Measurements from ENCODE around the gene HOATZ. TPM values are rescaled to one million over a fixed set of nuclear protein-coding genes. Genes with fewer than 3 reads are reported as not detected.

HOATZ gene
- total and polyA plus RNA-seq, 5 donors: not detected

DNA sequence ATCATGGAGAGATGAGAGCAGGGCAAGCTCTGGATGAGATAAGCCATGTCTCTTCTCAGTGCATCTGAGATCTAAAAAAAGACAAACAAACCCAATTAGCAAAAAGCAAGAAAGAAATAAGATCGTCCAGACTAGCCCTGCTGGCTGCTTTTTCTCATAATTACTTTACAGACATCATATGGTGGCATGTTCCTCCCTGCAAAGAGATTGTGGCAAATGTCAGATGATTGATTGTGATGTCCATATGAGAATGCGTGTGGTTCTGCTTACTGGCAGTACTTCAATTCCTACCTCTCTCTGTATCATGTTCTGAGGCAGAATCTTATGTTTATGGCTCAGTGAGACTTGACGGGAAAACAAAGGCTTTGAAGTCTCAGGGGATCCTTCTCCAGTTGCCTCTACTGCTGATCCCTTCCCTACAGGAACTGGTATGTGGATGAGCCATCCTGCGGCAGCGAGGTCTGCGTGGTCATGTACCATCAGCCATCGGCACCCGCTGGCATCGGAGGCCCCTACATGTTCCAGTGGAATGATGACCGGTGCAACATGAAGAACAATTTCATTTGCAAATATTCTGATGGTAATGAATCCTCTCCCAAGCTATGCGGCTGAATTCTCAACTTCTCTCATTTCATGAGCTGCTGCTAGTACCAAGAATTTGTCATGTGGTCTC lies 34.8 kb downstream of the HOATZ start:
- Histone ChIP-seq H3K4me3 (ENCODE audit: low read length) (no peak overlapping the region), H3K27me3 (ENCODE audit: control insufficient read depth, insufficient read depth) (no peaks in the 10 kb centered on the region), H3K4me1 (ENCODE audit: control insufficient read depth, insufficient read depth, low read length) (no peaks in the 10 kb centered on the region), H3K9me3 (ENCODE audit: control insufficient read depth, low read length) (no peaks in the 10 kb centered on the region), H3K27ac (ENCODE audit: low read length) (no peak overlapping the region)
- WGBS: 83% methylated on average over 11 of the region's 11 CpGs
- DNase-seq: no peak
- no peak for ATAC-seq
- intact Hi-C loops (cut with DNase I): no loop called here

DNA sequence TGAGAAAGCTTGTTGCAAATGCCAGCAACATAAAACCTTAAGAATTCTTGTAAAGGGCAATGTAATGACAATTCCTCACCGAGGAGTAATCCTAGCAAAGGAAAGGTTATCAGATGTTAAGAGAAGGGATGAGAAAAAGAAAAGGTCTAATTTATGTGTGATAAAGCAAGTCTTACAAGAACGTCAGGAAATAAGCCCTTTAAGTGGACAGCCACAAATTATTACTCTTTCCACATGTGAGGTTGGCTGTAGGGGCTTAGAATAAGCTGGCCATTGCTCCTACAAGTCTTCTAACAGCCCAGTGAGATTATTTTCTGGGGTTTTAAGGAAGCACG lies 35.3 kb downstream of the HOATZ start:
- Histone ChIP-seq H3K4me1 (ENCODE audit: control insufficient read depth, insufficient read depth, low read length) (no peaks in the 10 kb centered on the region), H3K27me3 (ENCODE audit: control insufficient read depth, insufficient read depth) (no peaks in the 10 kb centered on the region), H3K4me3 (ENCODE audit: low read length) (no peak overlapping the region), H3K9me3 (ENCODE audit: control insufficient read depth, low read length) (no peaks in the 10 kb centered on the region), H3K27ac (ENCODE audit: low read length) (no peak overlapping the region)
- intact Hi-C loops (cut with DNase I): no loop called here
- 81% methylated on average over 3 of the region's 3 CpGs for WGBS
- no peak for DNase-seq
- no peak for ATAC-seq

DNA sequence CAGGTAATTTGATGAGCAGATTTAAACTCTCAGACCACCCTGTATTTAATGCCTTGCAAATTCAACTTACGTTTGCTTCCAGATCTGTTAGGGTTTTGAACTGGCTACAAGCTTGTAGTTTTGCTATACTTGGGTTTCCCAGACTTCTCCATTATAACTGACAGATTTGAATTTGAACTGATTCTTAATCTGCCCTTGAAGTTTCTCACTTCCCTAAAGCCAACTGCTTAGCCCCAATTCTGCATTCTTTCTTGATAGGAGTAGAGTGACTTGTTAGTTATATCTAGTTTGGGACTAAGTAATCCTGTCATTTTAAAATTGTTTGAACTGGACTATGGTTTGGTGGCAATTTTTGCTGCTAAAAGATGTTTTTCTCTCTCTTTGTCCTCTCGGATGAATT lies 35.7 kb downstream of the HOATZ start:
- 81% methylated on average over 2 of the region's 2 CpGs for WGBS
- no peak for DNase-seq
- intact Hi-C loops (cut with DNase I): no loop called here
- Histone ChIP-seq H3K27me3 (ENCODE audit: control insufficient read depth, insufficient read depth) (no peaks in the 10 kb centered on the region), H3K4me3 (ENCODE audit: low read length) (no peak overlapping the region), H3K4me1 (ENCODE audit: control insufficient read depth, insufficient read depth, low read length) (no peaks in the 10 kb centered on the region), H3K9me3 (ENCODE audit: control insufficient read depth, low read length) (no peaks in the 10 kb centered on the region), H3K27ac (ENCODE audit: low read length) (no peak overlapping the region)
- ATAC-seq: no peak

DNA sequence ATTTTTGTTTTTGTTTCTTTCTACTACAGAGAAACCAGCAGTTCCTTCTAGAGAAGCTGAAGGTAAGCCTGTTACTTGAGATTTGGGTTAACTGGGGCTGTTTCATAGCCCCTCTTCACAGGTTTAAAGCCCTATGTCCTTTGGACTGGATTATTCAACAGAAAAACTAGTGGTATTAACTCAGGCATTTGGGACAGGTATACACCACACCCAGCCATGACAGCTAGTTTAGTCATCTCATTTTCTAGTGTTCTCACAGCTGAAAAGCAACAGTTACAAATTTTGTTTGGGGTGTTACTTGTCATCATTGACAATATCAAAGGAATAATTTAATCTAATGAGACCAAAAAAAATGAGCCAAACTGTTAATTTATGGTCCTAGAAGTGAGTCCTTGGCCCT lies 40.0 kb downstream of the HOATZ start:
- intact Hi-C loops (cut with DNase I): no loop called here
- DNase-seq (no peak), ATAC-seq (no peak)
- H3K4me1 ChIP-seq (ENCODE audit: control insufficient read depth, insufficient read depth, low read length): no peaks in the 10 kb centered on the region
- no peak overlapping the region for H3K27ac ChIP-seq (ENCODE audit: low read length)
- H3K9me3 ChIP-seq (ENCODE audit: control insufficient read depth, low read length): no peaks in the 10 kb centered on the region
- no peaks in the 10 kb centered on the region for H3K27me3 ChIP-seq (ENCODE audit: control insufficient read depth, insufficient read depth)
- no peak overlapping the region for H3K4me3 ChIP-seq (ENCODE audit: low read length)

DNA sequence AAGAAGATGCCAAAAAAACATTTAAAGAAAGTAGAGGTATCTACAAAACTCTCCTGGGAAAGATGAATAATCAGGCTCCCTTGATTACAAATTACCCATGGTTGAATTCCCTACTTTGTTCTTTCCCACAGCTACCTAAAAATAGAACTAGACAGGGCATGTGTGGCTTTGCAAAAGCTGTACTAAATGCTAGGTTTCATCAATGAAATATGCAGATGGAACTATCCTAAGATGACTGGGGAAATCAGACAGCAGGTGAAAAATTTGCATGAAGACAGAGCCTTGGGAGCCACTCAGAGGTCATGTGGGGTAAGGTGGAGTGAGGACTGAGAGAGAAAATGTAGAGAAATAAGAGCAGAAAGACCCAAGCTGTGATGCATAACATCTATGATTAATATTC lies 40.7 kb downstream of the HOATZ start:
- H3K4me3 ChIP-seq (ENCODE audit: low read length): no peak overlapping the region
- no peak for ATAC-seq
- intact Hi-C loops (cut with DNase I): no loop called here

DNA sequence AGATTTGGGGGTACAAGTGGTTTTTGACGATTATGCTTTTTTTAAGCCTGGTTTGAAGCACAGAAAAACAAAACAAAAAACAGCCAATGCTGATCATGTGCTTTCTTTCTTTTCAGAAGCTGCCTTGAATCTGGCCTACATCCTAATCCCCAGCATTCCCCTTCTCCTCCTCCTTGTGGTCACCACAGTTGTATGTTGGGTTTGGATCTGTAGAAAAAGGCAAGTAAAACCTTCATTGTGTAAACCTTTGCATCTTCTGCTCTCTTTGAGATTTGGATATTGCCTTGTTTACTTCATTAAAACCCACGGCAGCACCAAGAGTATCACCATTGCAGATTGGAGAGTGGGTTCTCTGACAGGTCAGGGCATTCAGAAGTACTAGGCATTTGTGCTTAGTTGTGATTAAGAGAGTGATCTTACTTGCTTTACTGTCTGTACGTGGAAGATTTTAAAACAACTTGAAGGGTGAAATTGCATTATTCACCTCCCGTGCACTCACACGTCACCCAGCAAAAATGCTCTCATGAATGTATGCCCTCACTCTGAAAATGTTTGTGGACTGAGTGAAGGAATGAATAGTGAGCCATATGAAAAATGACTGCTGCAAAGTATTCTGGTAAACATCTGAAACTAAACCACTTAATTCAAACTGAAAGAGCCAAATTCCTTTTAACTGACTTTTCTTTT lies 43.0 kb downstream of the HOATZ start:
- Histone ChIP-seq H3K27ac (ENCODE audit: low read length) (no peak overlapping the region), H3K4me3 (ENCODE audit: low read length) (no peak overlapping the region), H3K27me3 (ENCODE audit: control insufficient read depth, insufficient read depth) (no peaks in the 10 kb centered on the region), H3K9me3 (ENCODE audit: control insufficient read depth, low read length) (no peaks in the 10 kb centered on the region), H3K4me1 (ENCODE audit: control insufficient read depth, insufficient read depth, low read length) (peaks cover 2% of the 10 kb centered on the region)
- intact Hi-C loops (cut with DNase I): no loop called here
- ATAC-seq (no peak), DNase-seq (no peak)
- WGBS: 83% methylated on average over 5 of the region's 5 CpGs

More for the DNA sequence above, 40.7 kb downstream of the HOATZ start:
- Histone ChIP-seq H3K4me1 (ENCODE audit: control insufficient read depth, insufficient read depth, low read length) (no peaks in the 10 kb centered on the region), H3K27me3 (ENCODE audit: control insufficient read depth, insufficient read depth) (no peaks in the 10 kb centered on the region), H3K27ac (ENCODE audit: low read length) (no peak overlapping the region), H3K9me3 (ENCODE audit: control insufficient read depth, low read length) (no peaks in the 10 kb centered on the region)
- no peak for DNase-seq

DNA sequence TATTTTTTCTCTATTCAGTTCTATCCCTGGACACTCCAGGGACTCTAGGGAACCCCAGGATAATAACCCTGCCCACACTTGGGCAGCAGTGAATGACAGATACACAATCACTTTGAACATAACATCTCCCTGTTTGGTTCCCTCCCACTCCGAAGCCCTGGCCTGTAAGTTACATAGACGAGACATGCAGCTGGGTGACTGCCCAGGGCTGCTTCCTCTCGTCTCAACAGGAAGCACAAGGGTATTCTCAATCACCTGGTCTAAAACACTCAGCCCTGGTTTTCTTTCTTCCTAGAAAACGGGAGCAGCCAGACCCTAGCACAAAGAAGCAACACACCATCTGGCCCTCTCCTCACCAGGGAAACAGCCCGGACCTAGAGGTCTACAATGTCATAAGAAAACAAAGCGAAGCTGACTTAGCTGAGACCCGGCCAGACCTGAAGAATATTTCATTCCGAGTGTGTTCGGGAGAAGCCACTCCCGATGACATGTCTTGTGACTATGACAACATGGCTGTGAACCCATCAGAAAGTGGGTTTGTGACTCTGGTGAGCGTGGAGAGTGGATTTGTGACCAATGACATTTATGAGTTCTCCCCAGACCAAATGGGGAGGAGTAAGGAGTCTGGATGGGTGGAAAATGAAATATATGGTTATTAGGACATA lies 45.4 kb downstream of the HOATZ start:
- H3K4me1 ChIP-seq (ENCODE audit: control insufficient read depth, insufficient read depth, low read length): peaks cover 2% of the 10 kb centered on the region
- WGBS: 70% methylated on average over 11 of the region's 11 CpGs
- no peaks in the 10 kb centered on the region for H3K9me3 ChIP-seq (ENCODE audit: control insufficient read depth, low read length)
- intact Hi-C loops (cut with DNase I): loop anchor here in 2 of 4 donors (10.0 kb wide), 2 partner anchors 105 to 285 kb away; no protein-coding TSS in a partner anchor
- no peak for DNase-seq
- H3K4me3 ChIP-seq (ENCODE audit: low read length): no peak overlapping the region
- ATAC-seq: peak in 1 of 2 donors; percentile 39
- no peak overlapping the region for H3K27ac ChIP-seq (ENCODE audit: low read length)
- no peaks in the 10 kb centered on the region for H3K27me3 ChIP-seq (ENCODE audit: control insufficient read depth, insufficient read depth)

DNA sequence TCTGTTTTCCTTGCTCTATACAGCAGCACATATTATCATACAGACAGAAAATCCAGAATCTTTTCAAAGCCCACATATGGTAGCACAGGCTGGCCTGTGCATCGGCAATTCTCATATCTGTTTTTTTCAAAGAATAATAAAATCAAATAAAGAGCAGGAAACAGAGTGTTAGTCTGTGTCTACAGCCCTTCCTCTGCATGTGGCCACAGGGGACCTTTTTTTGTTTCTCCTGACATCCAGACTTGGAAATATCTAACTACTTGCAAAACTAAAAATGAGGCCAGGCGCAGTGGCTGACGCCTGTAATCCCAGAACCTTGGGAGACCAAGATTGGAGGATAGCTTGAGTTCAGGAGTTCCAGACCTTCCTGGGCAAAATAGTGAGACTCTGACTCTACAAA lies 46.2 kb downstream of the HOATZ start:
- WGBS: 54% methylated on average over 3 of the region's 3 CpGs
- no peak overlapping the region for H3K4me3 ChIP-seq (ENCODE audit: low read length)

DNA sequence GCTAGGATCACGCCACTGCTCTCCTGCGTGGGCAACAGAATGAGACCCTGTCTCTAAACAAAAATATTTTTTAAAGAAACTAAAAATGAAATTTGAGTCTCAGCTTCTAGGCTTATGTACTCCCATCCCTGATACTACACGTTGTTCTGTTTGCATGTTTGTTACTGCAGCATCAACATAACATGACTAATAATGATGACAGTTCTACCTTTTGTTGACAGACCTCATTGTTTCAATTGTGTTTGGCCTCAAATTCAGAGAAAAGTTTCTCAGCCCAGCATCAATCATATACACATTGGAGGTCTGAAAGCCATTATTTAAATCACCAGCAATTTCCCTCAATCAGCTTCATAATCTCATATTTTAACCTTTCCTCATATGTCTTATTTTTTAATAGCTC lies 46.7 kb downstream of the HOATZ start:
- DNase-seq (no peak), ATAC-seq (no peak)
- Histone ChIP-seq H3K4me3 (ENCODE audit: low read length) (no peak overlapping the region), H3K4me1 (ENCODE audit: control insufficient read depth, insufficient read depth, low read length) (peaks cover 2% of the 10 kb centered on the region), H3K27me3 (ENCODE audit: control insufficient read depth, insufficient read depth) (no peaks in the 10 kb centered on the region), H3K27ac (ENCODE audit: low read length) (no peak overlapping the region), H3K9me3 (ENCODE audit: control insufficient read depth, low read length) (no peaks in the 10 kb centered on the region)
- intact Hi-C loops (cut with DNase I): loop anchor here in 2 of 4 donors (10.0 kb wide), 2 partner anchors 107 to 283 kb away; no protein-coding TSS in a partner anchor
- 85% methylated on average over 3 of the region's 3 CpGs for WGBS

More for the DNA sequence above, 46.2 kb downstream of the HOATZ start:
- intact Hi-C loops (cut with DNase I): loop anchor here in 2 of 4 donors (10.0 kb wide), 2 partner anchors 106 to 284 kb away; no protein-coding TSS in a partner anchor
- H3K4me1 ChIP-seq (ENCODE audit: control insufficient read depth, insufficient read depth, low read length): peaks cover 2% of the 10 kb centered on the region
- no peak for DNase-seq
- no peaks in the 10 kb centered on the region for H3K9me3 ChIP-seq (ENCODE audit: control insufficient read depth, low read length)
- H3K27ac ChIP-seq (ENCODE audit: low read length): no peak overlapping the region
- peak in 1 of 2 donors; percentile 41 for ATAC-seq
- no peaks in the 10 kb centered on the region for H3K27me3 ChIP-seq (ENCODE audit: control insufficient read depth, insufficient read depth)

DNA sequence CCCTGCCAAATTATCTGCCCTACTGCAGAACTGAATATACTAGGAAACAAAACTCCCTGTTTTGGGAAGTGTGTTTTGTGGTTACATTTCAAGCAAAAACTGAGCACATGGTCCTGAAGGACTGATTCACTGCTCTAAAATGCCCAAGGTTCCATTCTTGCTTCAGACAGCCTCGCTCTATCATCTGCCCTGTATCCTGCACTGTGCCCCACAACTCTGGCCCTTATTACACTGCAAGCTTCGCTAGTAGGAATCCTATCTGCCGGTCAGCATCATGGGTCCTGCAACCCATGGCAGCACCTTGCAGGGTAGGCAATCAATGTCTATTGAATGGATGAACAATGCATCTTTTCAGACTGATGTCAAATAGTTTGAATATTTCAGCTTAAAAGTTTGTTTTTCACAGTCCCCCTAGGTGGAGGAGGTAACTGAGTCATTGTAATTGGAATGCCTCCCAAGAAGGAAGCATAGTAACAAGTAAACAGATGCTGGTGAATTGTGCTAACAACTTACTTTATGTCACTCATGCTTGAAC lies 47.3 kb downstream of the HOATZ start:
- intact Hi-C loops (cut with DNase I): loop anchor here in 2 of 4 donors (10.0 kb wide), 2 partner anchors 107 to 283 kb away; no protein-coding TSS in a partner anchor
- no peaks in the 10 kb centered on the region for H3K9me3 ChIP-seq (ENCODE audit: control insufficient read depth, low read length)
- H3K4me1 ChIP-seq (ENCODE audit: control insufficient read depth, insufficient read depth, low read length): peaks cover 2% of the 10 kb centered on the region
- DNase-seq (no peak), ATAC-seq (no peak)
- H3K27me3 ChIP-seq (ENCODE audit: control insufficient read depth, insufficient read depth): no peaks in the 10 kb centered on the region
- WGBS: 90% methylated on average over 3 of the region's 3 CpGs
- H3K4me3 ChIP-seq (ENCODE audit: low read length): no peak overlapping the region
- H3K27ac ChIP-seq (ENCODE audit: low read length): no peak overlapping the region

Measured in right cardiac atrium (tissue), 5 donors.